Hematopoietic multipotent progenitor cell treated with erythropoietin and hydrocortisone succinate and interleukin-3 and kit ligand, for 17 days (in vitro differentiated cells): ENCODE data around the gene SDK1.

Experiments used
- DNase-seq: peaks from one replicate; pipeline ENCODE4 v3.0.0-alpha.2; 2015; ENCODE audit warnings: low spot score

SDK1 gene

GRCh38 chr7:3300651-3301448 is at the start of gene SDK1:
TSS of gene SDK1 (plus strand) at chr7:3301252. CDS start at chr7:3301587, 335 bp downstream.
- peak; percentile 70 for DNase-seq

- DNase-seq = no peak
These were observed 46.3 kb upstream of the SDK1 start for GRCh38 chr7:3254718-3255117.

GRCh38 chr7:3259711-3260400 is 41.2 kb upstream of the SDK1 start:
- DNase-seq = no peak

GRCh38 chr7:3260401-3260715 is 40.7 kb upstream of the SDK1 start:
- no peak for DNase-seq

- DNase-seq = no peak
These were observed 36.2 kb upstream of the SDK1 start for GRCh38 chr7:3264693-3265339.

- no peak for DNase-seq
These were observed 35.7 kb upstream of the SDK1 start for GRCh38 chr7:3265388-3265787.

- DNase-seq = no peak
These were observed 34.8 kb upstream of the SDK1 start for GRCh38 chr7:3266240-3266639.

GRCh38 chr7:3267966-3268690 is 32.9 kb upstream of the SDK1 start:
- DNase-seq = no peak

- DNase-seq = no peak
These were observed 30.7 kb upstream of the SDK1 start for GRCh38 chr7:3270362-3270761.

GRCh38 chr7:3271298-3271697 is 29.8 kb upstream of the SDK1 start:
- DNase-seq = no peak

- no peak for DNase-seq
These were observed 28.3 kb upstream of the SDK1 start for GRCh38 chr7:3272691-3273141.

GRCh38 chr7:3274131-3274530 is 26.9 kb upstream of the SDK1 start:
- DNase-seq = no peak

- no peak for DNase-seq
These were observed 23.2 kb upstream of the SDK1 start for GRCh38 chr7:3277604-3278572.

- no peak for DNase-seq
These were observed 21.8 kb upstream of the SDK1 start for GRCh38 chr7:3279147-3279818.

GRCh38 chr7:3280445-3280844 is 20.6 kb upstream of the SDK1 start:
- DNase-seq = no peak

GRCh38 chr7:3280946-3281656 is 20.0 kb upstream of the SDK1 start:
- no peak for DNase-seq

GRCh38 chr7:3282457-3282856 is 18.6 kb upstream of the SDK1 start:
- DNase-seq = no peak

GRCh38 chr7:3283130-3283704 is 17.8 kb upstream of the SDK1 start:
- DNase-seq = no peak

GRCh38 chr7:3285652-3286051 is 15.4 kb upstream of the SDK1 start:
- no peak for DNase-seq

- DNase-seq = no peak
These were observed 11.1 kb upstream of the SDK1 start for GRCh38 chr7:3289996-3290395.
